ENCODE measurements around the gene KLK15. TPM values are rescaled to one million over a fixed set of nuclear protein-coding genes. Genes with fewer than 3 reads are reported as not detected.

KLK15 gene
- total RNA-seq, 4 donors from 2014 or later = not detected

GRCh38 chr19:50796634-50797428, 36.5 kb downstream of the KLK15 start:
- Histone ChIP-seq H3K9me3 (no peaks in the 10 kb centered on the region), H3K4me3 (no peak overlapping the region), H3K4me1 (no peaks in the 10 kb centered on the region), H3K36me3 (peaks cover 17 to 60% (median 46%) of the 10 kb centered on the region in 4 donors), H3K27me3 (peaks cover 0 to 18% (median 0%) of the 10 kb centered on the region in 4 donors), H3K27ac (replicated peaks in 1 of 4) (no peak overlapping the region)
- no peak for DNase-seq (ENCODE audit: extremely low spot score)
- 83% methylated on average over 4 of the region's 8 CpGs for WGBS
- intact Hi-C loops (cut with DNase I) = no loop called here
- TF ChIP-seq EP300 (IDR thresholded peaks at IDR 0.05) = no peak
- no peak for TF ChIP-seq CTCF (IDR thresholded peaks at IDR 0.05)
- TF ChIP-seq POLR2AphosphoS5 (IDR thresholded peaks at IDR 0.05) = no peak
- no peak for TF ChIP-seq POLR2A (IDR thresholded peaks at IDR 0.05; ENCODE audit: low read depth)

- Histone ChIP-seq H3K27ac (replicated peaks in 1 of 4) (no peak overlapping the region), H3K27me3 (peaks cover 0 to 25% (median 0%) of the 10 kb centered on the region in 4 donors), H3K4me3 (no peak overlapping the region), H3K36me3 (peaks cover 14 to 54% (median 41%) of the 10 kb centered on the region in 4 donors), H3K9me3 (no peaks in the 10 kb centered on the region), H3K4me1 (no peaks in the 10 kb centered on the region)
- no peak for DNase-seq (ENCODE audit: extremely low spot score)
- intact Hi-C loops (cut with DNase I) = no loop called here
- no peak for TF ChIP-seq POLR2AphosphoS5 (IDR thresholded peaks at IDR 0.05)
- TF ChIP-seq CTCF (IDR thresholded peaks at IDR 0.05) = no peak
- no peak for TF ChIP-seq POLR2A (IDR thresholded peaks at IDR 0.05; ENCODE audit: low read depth)
- TF ChIP-seq EP300 (IDR thresholded peaks at IDR 0.05) = no peak
- WGBS = 87% methylated on average over 8 of the region's 9 CpGs
Observed at GRCh38 chr19:50796128-50796633, 37.2 kb downstream of the KLK15 start.

- Histone ChIP-seq H3K36me3 (peaks cover 11 to 49% (median 36%) of the 10 kb centered on the region in 4 donors), H3K4me1 (no peaks in the 10 kb centered on the region), H3K9me3 (no peaks in the 10 kb centered on the region), H3K4me3 (no peak overlapping the region), H3K27me3 (peaks cover 0 to 27% (median 0%) of the 10 kb centered on the region in 4 donors), H3K27ac (replicated peaks in 1 of 4) (no peak overlapping the region)
- intact Hi-C loops (cut with DNase I) = no loop called here
- no peak for DNase-seq (ENCODE audit: extremely low spot score)
- WGBS = 81% methylated on average over 4 of the region's 4 CpGs
- TF ChIP-seq EP300 (IDR thresholded peaks at IDR 0.05) (no peak), CTCF (IDR thresholded peaks at IDR 0.05) (no peak), POLR2AphosphoS5 (IDR thresholded peaks at IDR 0.05) (no peak), POLR2A (IDR thresholded peaks at IDR 0.05; ENCODE audit: low read depth) (no peak)
Observed at GRCh38 chr19:50795664-50796073, 37.7 kb downstream of the KLK15 start.

GRCh38 chr19:50794876-50795663, 38.3 kb downstream of the KLK15 start:
- no peaks in the 10 kb centered on the region for H3K4me1 ChIP-seq
- intact Hi-C loops (cut with DNase I) = no loop called here
- WGBS = 38% methylated on average over 5 of the region's 18 CpGs
- no peak overlapping the region for H3K27ac ChIP-seq (replicated peaks in 1 of 4)
- peaks cover 0 to 33% (median 0%) of the 10 kb centered on the region in 4 donors for H3K27me3 ChIP-seq
- H3K36me3 ChIP-seq = peaks cover 11 to 46% (median 34%) of the 10 kb centered on the region in 4 donors
- no peaks in the 10 kb centered on the region for H3K9me3 ChIP-seq
- TF ChIP-seq EP300 (IDR thresholded peaks at IDR 0.05) (no peak), POLR2A (IDR thresholded peaks at IDR 0.05; ENCODE audit: low read depth) (no peak), POLR2AphosphoS5 (IDR thresholded peaks at IDR 0.05) (no peak), CTCF (IDR thresholded peaks at IDR 0.05) (no peak)
- DNase-seq (ENCODE audit: extremely low spot score) = no peak
- no peak overlapping the region for H3K4me3 ChIP-seq

Data from esophagus muscularis mucosa (tissue), 4 donors.